NCI-H2196 (cell line): ENCODE data around the gene SYT12.

Source experiments
- DNase-seq: peaks from one replicate; lab custom pipeline; 2025; ENCODE audit not compliant: unreplicated experiment; lab: John Stamatoyannopoulos, UW

SYT12 gene

GRCh38 chr11:67098799-67099429, 76.0 kb downstream of the SYT12 start:
- no peak for DNase-seq

- no peak for DNase-seq
Measured at GRCh38 chr11:67099831-67100324, 76.9 kb downstream of the SYT12 start.
